ENCODE data around the gene RPUSD2. TPM values are rescaled to one million over a fixed set of nuclear protein-coding genes. Genes with fewer than 3 reads are reported as not detected.
A peak's percentile ranks its signal among the peaks of the same experiment; 100 is the strongest.

RPUSD2 gene
- total and polyA plus RNA-seq, 8 donors, result 1.9 to 9.7 (median 3.5) TPM

GRCh38 chr15:40545457-40545856 lies 23.6 kb upstream of the RPUSD2 start:
- peak in 1 of 4 donors; percentile 0 for TF ChIP-seq CTCF (IDR thresholded peaks at IDR 0.05)
- Histone ChIP-seq H3K36me3 (no peaks in the 10 kb centered on the region), H3K27ac (no peak overlapping the region), H3K4me3 (no peak overlapping the region), H3K27me3 (no peaks in the 10 kb centered on the region), H3K9me3 (no peaks in the 10 kb centered on the region), H3K4me1 (no peaks in the 10 kb centered on the region)
- ATAC-seq (no peak), FAIRE-seq (no peak), DNase-seq (no peak)
- 64 to 78% methylated on average over 1 of the region's 1 CpG for WGBS, 2 donors
- intact Hi-C loops (cut with DNase I), result no loop called here

GRCh38 chr15:40548610-40549009 lies 20.5 kb upstream of the RPUSD2 start:
- 96% methylated on average over 2 of the region's 2 CpGs for WGBS, 2 donors
- Histone ChIP-seq H3K4me3 (no peak overlapping the region), H3K36me3 (peaks cover 0 to 3% (median 0%) of the 10 kb centered on the region in 3 donors), H3K4me1 (no peaks in the 10 kb centered on the region), H3K9me3 (no peaks in the 10 kb centered on the region), H3K27me3 (no peaks in the 10 kb centered on the region), H3K27ac (no peak overlapping the region)
- no peak for TF ChIP-seq CTCF (IDR thresholded peaks at IDR 0.05)
- ATAC-seq (no peak), DNase-seq (no peak), FAIRE-seq (no peak)
- intact Hi-C loops (cut with DNase I), result no loop called here

- ATAC-seq, result peak; percentile 75 to 91 (median 84)
- Histone ChIP-seq H3K4me1 (no peaks in the 10 kb centered on the region), H3K27ac (no peak overlapping the region), H3K27me3 (no peaks in the 10 kb centered on the region), H3K36me3 (peaks cover 0 to 3% (median 0%) of the 10 kb centered on the region in 3 donors), H3K4me3 (no peak overlapping the region), H3K9me3 (no peaks in the 10 kb centered on the region)
- FAIRE-seq, result no peak
- intact Hi-C loops (cut with DNase I), result no loop called here
- 41 to 47% methylated on average over 9 of the region's 9 CpGs for WGBS, 2 donors
- DNase-seq, result peak in 5 of 6 donors; percentile 32 to 71 (median 60)
- TF ChIP-seq CTCF (IDR thresholded peaks at IDR 0.05), result no peak
These were observed 19.2 kb upstream of the RPUSD2 start for GRCh38 chr15:40549894-40550293.

GRCh38 chr15:40550341-40551037 lies 18.6 kb upstream of the RPUSD2 start:
- DNase-seq (no peak), FAIRE-seq (no peak), ATAC-seq (peak in 2 of 4 donors; percentile 41 to 59)
- Histone ChIP-seq H3K27me3 (no peaks in the 10 kb centered on the region), H3K9me3 (no peaks in the 10 kb centered on the region), H3K4me1 (no peaks in the 10 kb centered on the region), H3K4me3 (no peak overlapping the region), H3K36me3 (peaks cover 0 to 3% (median 0%) of the 10 kb centered on the region in 3 donors), H3K27ac (no peak overlapping the region)
- no peak for TF ChIP-seq CTCF (IDR thresholded peaks at IDR 0.05)
- WGBS, 2 donors, result 96 to 97% methylated on average over 6 of the region's 6 CpGs
- intact Hi-C loops (cut with DNase I), result no loop called here

- 73 to 87% methylated on average over 4 of the region's 4 CpGs for WGBS, 2 donors
- no peak for TF ChIP-seq CTCF (IDR thresholded peaks at IDR 0.05)
- Histone ChIP-seq H3K4me1 (no peaks in the 10 kb centered on the region), H3K27me3 (no peaks in the 10 kb centered on the region), H3K27ac (no peak overlapping the region), H3K4me3 (no peak overlapping the region), H3K9me3 (no peaks in the 10 kb centered on the region), H3K36me3 (peaks cover 0 to 3% (median 0%) of the 10 kb centered on the region in 3 donors)
- no peak for FAIRE-seq
- DNase-seq, result no peak
- intact Hi-C loops (cut with DNase I), result no loop called here
- no peak for ATAC-seq
These were observed 15.0 kb upstream of the RPUSD2 start for GRCh38 chr15:40554161-40554525.
